ENCODE results near the gene ARHGEF25. TPM values are rescaled to one million over a fixed set of nuclear protein-coding genes. Genes with fewer than 3 reads are reported as not detected.

ARHGEF25 gene
- total and polyA plus RNA-seq, 2 of the 13 experiments (the other 11 are each of a cell fraction or from before 2014, with no cell fraction given) = 11.5 to 12.5 TPM

GRCh38 chr12:57621497-57622292, 10.5 kb downstream of the ARHGEF25 start (continued):
- no peak for TF ChIP-seq SYNCRIP (IDR thresholded peaks at IDR 0.05; ENCODE audit: insufficient read depth, low read depth, low read length)
- TF ChIP-seq, protein P1, sequence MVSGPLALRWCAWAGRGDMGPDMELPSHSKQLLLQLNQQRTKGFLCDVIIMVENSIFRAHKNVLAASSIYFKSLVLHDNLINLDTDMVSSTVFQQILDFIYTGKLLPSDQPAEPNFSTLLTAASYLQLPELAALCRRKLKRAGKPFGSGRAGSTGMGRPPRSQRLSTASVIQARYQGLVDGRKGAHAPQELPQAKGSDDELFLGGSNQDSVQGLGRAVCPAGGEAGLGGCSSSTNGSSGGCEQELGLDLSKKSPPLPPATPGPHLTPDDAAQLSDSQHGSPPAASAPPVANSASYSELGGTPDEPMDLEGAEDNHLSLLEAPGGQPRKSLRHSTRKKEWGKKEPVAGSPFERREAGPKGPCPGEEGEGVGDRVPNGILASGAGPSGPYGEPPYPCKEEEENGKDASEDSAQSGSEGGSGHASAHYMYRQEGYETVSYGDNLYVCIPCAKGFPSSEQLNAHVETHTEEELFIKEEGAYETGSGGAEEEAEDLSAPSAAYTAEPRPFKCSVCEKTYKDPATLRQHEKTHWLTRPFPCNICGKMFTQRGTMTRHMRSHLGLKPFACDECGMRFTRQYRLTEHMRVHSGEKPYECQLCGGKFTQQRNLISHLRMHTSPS (CRISPR knock-in tag; IDR thresholded peaks at IDR 0.05; ENCODE audit: low read depth) = no peak
- TF ChIP-seq BCLAF1 (IDR thresholded peaks at IDR 0.05) = no peak
- TF ChIP-seq HMGXB3 (CRISPR knock-in tag; IDR thresholded peaks at IDR 0.05; ENCODE audit: borderline replicate concordance) = no peak
- TF ChIP-seq RBM22 (optimal IDR thresholded peaks at IDR 0.05; ENCODE audit: low read length) = no peak
- TF ChIP-seq KDM3A (CRISPR knock-in tag; IDR thresholded peaks at IDR 0.05; ENCODE audit: low read depth) = peak; percentile 37; the same call in 1 of the 2 replicates
- peak; percentile 40; the same call in 1 of the 2 replicates for TF ChIP-seq ZNF136 (CRISPR knock-in tag; IDR thresholded peaks at IDR 0.05; ENCODE audit: low read depth)
- TF ChIP-seq SMC3 (IDR thresholded peaks at IDR 0.05; ENCODE audit: low read length) = peak; percentile 54
- no peak for TF ChIP-seq HNF4G (IDR thresholded peaks at IDR 0.05; ENCODE audit: borderline replicate concordance, low read depth, low read length)
- no peak for TF ChIP-seq HNF4G (CRISPR knock-in tag; IDR thresholded peaks at IDR 0.05; ENCODE audit: borderline replicate concordance, low read depth)
- TF ChIP-seq MTERF4 (CRISPR knock-in tag; IDR thresholded peaks at IDR 0.05) = 0 out of 2 replicates have a peak, but pooled peaks have one; percentile 78
